HG03108 (cell line): ENCODE results near the gene RHOB.
"Not testable (repeated sequence)": the region's sequence is repeated elsewhere in the genome, so short reads cannot be mapped to it uniquely, and the experiment has no call there.

Source experiments
- ATAC-seq: cut with Tn5 transposase; IDR thresholded peaks from one replicate; pipeline ENCODE4 v1.9.1; 2021; ENCODE audit warnings: moderate library complexity; ENCODE audit not compliant: unreplicated experiment

RHOB gene

GRCh38 chr2:20422402-20423271 lies 24.2 kb upstream of the RHOB start:
- ATAC-seq = no peak

- no peak for ATAC-seq
Observed at GRCh38 chr2:20423359-20423758, 23.5 kb upstream of the RHOB start.

GRCh38 chr2:20423847-20424246 lies 23.0 kb upstream of the RHOB start:
- no peak for ATAC-seq

- ATAC-seq = peak; percentile 68
Observed at GRCh38 chr2:20424300-20425290, 22.3 kb upstream of the RHOB start.

GRCh38 chr2:20425371-20425881 lies 21.4 kb upstream of the RHOB start:
- ATAC-seq = peak; percentile 33

- ATAC-seq = no peak
Observed at GRCh38 chr2:20425884-20426283, 21.0 kb upstream of the RHOB start.

GRCh38 chr2:20427931-20428526 lies 18.8 kb upstream of the RHOB start:
- ATAC-seq = no peak

- no peak for ATAC-seq
Observed at GRCh38 chr2:20428717-20429490, 18.0 kb upstream of the RHOB start.

- ATAC-seq = peak; percentile 50
Observed at GRCh38 chr2:20429528-20429927, 17.3 kb upstream of the RHOB start.

- ATAC-seq = no peak
Observed at GRCh38 chr2:20430035-20430434, 16.8 kb upstream of the RHOB start.

- peak; percentile 30 for ATAC-seq
Observed at GRCh38 chr2:20430461-20431300, 16.2 kb upstream of the RHOB start.

GRCh38 chr2:20431301-20431698 lies 15.6 kb upstream of the RHOB start:
- ATAC-seq = no peak

- no peak for ATAC-seq
Observed at GRCh38 chr2:20431772-20432171, 15.1 kb upstream of the RHOB start.

GRCh38 chr2:20432714-20433113 lies 14.2 kb upstream of the RHOB start:
- ATAC-seq = no peak

- ATAC-seq = no peak
Observed at GRCh38 chr2:20433249-20433648, 13.6 kb upstream of the RHOB start.

GRCh38 chr2:20433946-20434553 lies 12.8 kb upstream of the RHOB start:
- ATAC-seq = no peak

GRCh38 chr2:20434588-20435294 lies 12.1 kb upstream of the RHOB start:
- no peak for ATAC-seq

GRCh38 chr2:20435456-20435855 lies 11.4 kb upstream of the RHOB start:
- not testable (repeated sequence) for ATAC-seq
